K562 (cell line): Measurements from ENCODE around the gene CCDC148. TPM values are rescaled to one million over a fixed set of nuclear protein-coding genes. Genes with fewer than 3 reads are reported as not detected.

Experiments used
- FOXJ3 ChIP-seq: sonication (generic); formaldehyde crosslinking; IDR thresholded peaks from 2 replicates; pipeline ENCODE4 v1.4.0; 2020; ENCODE audit warnings: mild to moderate bottlenecking, missing genetic modification reagents
- NR2F6 ChIP-seq: fragments of 450-650 bp; formaldehyde crosslinking; IDR thresholded peaks from 2 replicates; pipeline ENCODE4 v1.4.0; 2020; ENCODE audit warnings: mild to moderate bottlenecking
- SOX6 ChIP-seq: fragments of 450-650 bp; IDR thresholded peaks from 2 replicates; pipeline ENCODE4 v1.6.1; 2014; ENCODE audit warnings: mild to moderate bottlenecking
- ZNF354B ChIP-seq: fragments of 250-450 bp; sonication (Bioruptor Pico); IDR thresholded peaks from 2 replicates; pipeline ENCODE4 v1.4.0; 2020
- ZNF609 ChIP-seq: sonication (generic); formaldehyde crosslinking; IDR thresholded peaks from 2 replicates; pipeline ENCODE4 v1.8.1; 2023; ENCODE audit warnings: missing genetic modification reagents, mild to moderate bottlenecking, borderline replicate concordance
- polyA plus RNA-seq, 8 experiments: library from polyadenylated mRNA; depleted of rRNA in 4 of 8; stranded (reverse) in 5 of 8; unstranded in 3 of 8; fragments of >200 nt; fragmentation: Nextera tagmentation in 2 of 8; fragmentation: Illumina TruSeq in 1 of 8; extraction: Ambion mirVana in 2 of 8; extraction: Trizol in 1 of 8; gene quantifications; 2 replicates each; pipeline versions ENCODE4 v1.2.1 to v1.2.3, GENCODE V29; 2011 to 2014; ENCODE audit warnings: inconsistent platforms in 1 of 8, missing spikeins in 1 of 8
- total RNA-seq, 7 experiments: library from RNA; depleted of rRNA in 6 of 7; stranded (reverse); fragments of >200 nt in 6 of 7; fragmentation: Illumina TruSeq in 2 of 7; extraction: Trizol in 2 of 7; gene quantifications; 2 replicates each; pipeline versions ENCODE4 v1.2.1 to v1.2.3, GENCODE V29; 2011 to 2021; ENCODE audit warnings: low replicate concordance in 1 of 7
- TF ChIP-seq, protein P1 (sequence below): IDR thresholded peaks from 2 replicates; pipeline ENCODE4 v1.6.1; 2014; ENCODE audit warnings: antibody characterized with exemption
- TF ChIP-seq, protein P2 (sequence below): fragments of 450-650 bp; IDR thresholded peaks from 2 replicates; pipeline ENCODE4 v1.6.1; 2018; ENCODE audit warnings: mild to moderate bottlenecking, low read depth; ENCODE audit not compliant: partially characterized antibody

CCDC148 gene
- total and polyA plus RNA-seq, 9 of the 15 experiments (the other 6 are each of a cell fraction or from before 2014, with no cell fraction given) = 0.10 to 1.4 (median 0.65) TPM

DNA sequence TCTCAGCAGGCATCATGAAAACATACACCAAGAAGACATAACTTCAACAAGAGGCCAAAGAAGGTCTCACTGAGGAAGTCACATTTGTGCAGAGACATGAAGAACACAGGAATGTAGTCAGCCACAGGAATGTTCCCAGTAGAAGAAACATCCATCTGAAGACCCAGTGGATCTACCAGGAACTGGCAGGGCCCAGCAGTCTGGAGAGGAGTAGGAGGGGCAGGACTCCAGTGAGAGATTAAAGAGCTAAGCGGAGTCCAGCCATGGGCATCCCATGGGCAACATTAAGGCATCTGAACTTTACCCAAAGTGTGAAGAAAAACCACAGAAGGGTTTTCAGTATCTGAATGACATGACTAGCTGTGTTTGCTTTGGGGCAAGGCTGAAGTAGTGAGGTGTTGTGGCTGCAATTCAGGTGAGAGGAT, 251.8 kb downstream of the CCDC148 start (continued):
- TF ChIP-seq, protein P1, sequence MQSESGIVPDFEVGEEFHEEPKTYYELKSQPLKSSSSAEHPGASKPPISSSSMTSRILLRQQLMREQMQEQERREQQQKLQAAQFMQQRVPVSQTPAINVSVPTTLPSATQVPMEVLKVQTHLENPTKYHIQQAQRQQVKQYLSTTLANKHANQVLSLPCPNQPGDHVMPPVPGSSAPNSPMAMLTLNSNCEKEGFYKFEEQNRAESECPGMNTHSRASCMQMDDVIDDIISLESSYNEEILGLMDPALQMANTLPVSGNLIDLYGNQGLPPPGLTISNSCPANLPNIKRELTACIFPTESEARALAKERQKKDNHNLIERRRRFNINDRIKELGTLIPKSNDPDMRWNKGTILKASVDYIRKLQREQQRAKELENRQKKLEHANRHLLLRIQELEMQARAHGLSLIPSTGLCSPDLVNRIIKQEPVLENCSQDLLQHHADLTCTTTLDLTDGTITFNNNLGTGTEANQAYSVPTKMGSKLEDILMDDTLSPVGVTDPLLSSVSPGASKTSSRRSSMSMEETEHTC = no peak
- TF ChIP-seq ZNF609 (no peak), SOX6 (no peak), ZNF354B (CRISPR knock-in tag) (no peak), FOXJ3 (CRISPR knock-in tag) (no peak), NR2F6 (CRISPR knock-in tag) (no peak)
- TF ChIP-seq, protein P2, sequence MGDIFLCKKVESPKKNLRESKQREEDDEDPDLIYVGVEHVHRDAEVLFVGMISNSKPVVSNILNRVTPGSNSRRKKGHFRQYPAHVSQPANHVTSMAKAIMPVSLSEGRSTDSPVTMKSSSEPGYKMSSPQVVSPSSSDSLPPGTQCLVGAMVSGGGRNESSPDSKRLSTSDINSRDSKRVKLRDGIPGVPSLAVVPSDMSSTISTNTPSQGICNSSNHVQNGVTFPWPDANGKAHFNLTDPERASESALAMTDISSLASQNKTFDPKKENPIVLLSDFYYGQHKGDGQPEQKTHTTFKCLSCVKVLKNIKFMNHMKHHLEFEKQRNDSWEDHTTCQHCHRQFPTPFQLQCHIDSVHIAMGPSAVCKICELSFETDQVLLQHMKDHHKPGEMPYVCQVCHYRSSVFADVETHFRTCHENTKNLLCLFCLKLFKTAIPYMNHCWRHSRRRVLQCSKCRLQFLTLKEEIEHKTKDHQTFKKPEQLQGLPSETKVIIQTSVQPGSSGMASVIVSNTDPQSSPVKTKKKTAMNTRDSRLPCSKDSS = no peak
- TF ChIP-seq, all 486 proteins: peak for 0
